RWPE1 (cell line): ENCODE data around the gene HOMER1.

Experiments
- CTCF ChIA-PET: fragments of 350-600 bp; sonication (Branson Sonifier 250); formaldehyde crosslinking; extraction: SDS; loops from one replicate; lab custom pipeline; 2021; lab: Yijun Ruan, JAX
- POLR2A ChIA-PET: fragments of 400-600 bp; formaldehyde crosslinking; extraction: SDS; loops from one replicate; lab custom pipeline; 2020; ENCODE audit warnings: antibody characterized with exemption; ENCODE audit not compliant: low non-redundant PET; lab: Yijun Ruan, JAX
- DNase-seq: peaks from one replicate; pipeline ENCODE4 v3.0.0; 2012; ENCODE audit warnings: low spot score
- H3K27ac ChIP-seq: fragments of 450-650 bp; 2 replicates; pipeline ENCODE4 v1.5.1; 2017
- TF ChIP-seq, protein P1 (sequence below): fragments of 450-650 bp; conservative IDR thresholded peaks from 2 replicates; pipeline ENCODE4 v1.5.1; 2017; ENCODE audit warnings: low read depth, mild to moderate bottlenecking

Gene HOMER1

DNA sequence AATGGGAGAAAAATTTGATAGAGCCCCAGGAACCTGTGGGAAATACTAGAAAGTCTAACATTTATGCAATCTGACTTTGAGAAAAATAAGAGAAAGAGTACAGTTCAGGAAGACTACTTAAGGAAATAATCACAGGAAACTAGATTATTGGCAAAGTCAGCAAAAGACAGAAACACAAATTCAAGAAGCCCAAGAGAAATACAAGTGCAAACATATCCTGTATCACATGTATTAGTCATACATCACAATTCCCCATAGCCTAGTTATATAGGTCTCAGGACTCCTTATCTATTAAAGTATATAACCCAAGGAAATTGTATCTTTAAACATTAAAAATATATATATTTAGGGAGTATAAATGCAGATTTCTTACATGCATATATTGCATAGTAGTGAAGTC lies 100.8 kb downstream of the HOMER1 start:
- ChIA-PET CTCF (no interaction called here), POLR2A (no interaction called here)
- peak; percentile 11 for DNase-seq
- no peak overlapping the region for H3K27ac ChIP-seq
- TF ChIP-seq, protein P1, sequence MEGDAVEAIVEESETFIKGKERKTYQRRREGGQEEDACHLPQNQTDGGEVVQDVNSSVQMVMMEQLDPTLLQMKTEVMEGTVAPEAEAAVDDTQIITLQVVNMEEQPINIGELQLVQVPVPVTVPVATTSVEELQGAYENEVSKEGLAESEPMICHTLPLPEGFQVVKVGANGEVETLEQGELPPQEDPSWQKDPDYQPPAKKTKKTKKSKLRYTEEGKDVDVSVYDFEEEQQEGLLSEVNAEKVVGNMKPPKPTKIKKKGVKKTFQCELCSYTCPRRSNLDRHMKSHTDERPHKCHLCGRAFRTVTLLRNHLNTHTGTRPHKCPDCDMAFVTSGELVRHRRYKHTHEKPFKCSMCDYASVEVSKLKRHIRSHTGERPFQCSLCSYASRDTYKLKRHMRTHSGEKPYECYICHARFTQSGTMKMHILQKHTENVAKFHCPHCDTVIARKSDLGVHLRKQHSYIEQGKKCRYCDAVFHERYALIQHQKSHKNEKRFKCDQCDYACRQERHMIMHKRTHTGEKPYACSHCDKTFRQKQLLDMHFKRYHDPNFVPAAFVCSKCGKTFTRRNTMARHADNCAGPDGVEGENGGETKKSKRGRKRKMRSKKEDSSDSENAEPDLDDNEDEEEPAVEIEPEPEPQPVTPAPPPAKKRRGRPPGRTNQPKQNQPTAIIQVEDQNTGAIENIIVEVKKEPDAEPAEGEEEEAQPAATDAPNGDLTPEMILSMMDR, result no peak

DNA sequence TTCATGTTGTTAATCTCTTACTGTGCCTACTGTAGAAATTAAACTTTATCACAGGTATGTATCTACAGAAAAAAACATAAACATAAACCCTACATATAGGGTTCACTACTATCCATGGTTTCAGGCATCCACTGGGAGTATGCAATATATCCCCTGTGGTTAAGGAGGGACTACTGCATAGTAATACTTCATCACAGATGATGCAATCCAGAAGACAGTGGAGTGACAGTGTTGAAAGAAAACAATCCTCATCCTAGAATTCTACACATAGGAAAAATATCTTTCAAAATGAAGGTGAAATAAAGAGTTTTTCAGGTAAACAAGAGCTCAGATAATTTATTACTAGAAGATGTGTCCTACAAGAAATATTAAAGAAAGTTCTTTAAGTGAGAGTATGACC lies 105.9 kb downstream of the HOMER1 start:
- POLR2A ChIA-PET, result no interaction called here
- DNase-seq, result no peak
- no peak overlapping the region for H3K27ac ChIP-seq
- CTCF ChIA-PET, result no interaction called here
- TF ChIP-seq, protein P1, result no peak

DNA sequence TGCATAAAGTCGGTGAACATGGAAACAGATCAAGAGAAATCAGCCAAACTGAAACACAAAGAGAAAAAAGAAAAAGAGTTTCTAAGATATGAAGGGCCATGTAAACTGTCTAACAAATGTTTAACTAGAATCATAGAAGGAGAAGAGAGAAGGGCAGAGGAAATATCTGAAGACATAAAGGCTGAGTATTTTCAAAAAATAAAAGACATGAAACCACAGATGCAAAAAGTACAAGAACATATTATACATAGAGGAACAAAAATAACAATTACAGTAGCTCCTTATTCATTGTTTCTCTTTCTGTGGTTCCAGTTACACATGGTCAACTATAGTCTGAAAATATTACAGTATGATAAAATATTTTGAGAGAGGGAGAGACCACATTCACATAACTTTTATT lies 106.3 kb downstream of the HOMER1 start:
- H3K27ac ChIP-seq, result no peak overlapping the region
- no peak for DNase-seq
- CTCF ChIA-PET, result no interaction called here
- POLR2A ChIA-PET, result no interaction called here
- TF ChIP-seq, protein P1, result no peak

DNA sequence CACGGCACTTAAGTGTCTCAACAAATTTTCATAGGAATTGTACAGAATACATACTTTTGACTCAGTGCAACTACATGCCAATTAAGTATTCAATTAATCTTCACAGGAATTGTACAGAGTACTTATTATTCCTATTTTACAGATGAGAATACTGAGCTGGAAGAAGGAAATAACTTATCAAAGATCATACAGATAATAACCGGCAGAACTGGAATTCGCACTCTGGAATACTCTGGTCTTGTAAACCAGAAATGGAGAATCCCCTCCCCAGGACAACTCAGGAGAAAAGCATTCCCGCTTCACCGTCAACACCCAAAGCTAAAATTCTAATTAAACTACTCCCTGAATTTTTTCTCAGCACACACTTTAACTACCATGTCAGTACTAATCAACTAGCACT lies 112.7 kb downstream of the HOMER1 start:
- no peak overlapping the region for H3K27ac ChIP-seq
- ChIA-PET CTCF (interaction anchor here (0.7 kb wide), 1 partner anchor 37 kb away, joined by 3 read pairs; no protein-coding TSS in a partner anchor), POLR2A (interaction anchor here (0.7 kb wide), 1 partner anchor 1781 kb away, joined by 8 read pairs; no protein-coding TSS in a partner anchor)
- DNase-seq, result no peak
- TF ChIP-seq, protein P1, result no peak

DNA sequence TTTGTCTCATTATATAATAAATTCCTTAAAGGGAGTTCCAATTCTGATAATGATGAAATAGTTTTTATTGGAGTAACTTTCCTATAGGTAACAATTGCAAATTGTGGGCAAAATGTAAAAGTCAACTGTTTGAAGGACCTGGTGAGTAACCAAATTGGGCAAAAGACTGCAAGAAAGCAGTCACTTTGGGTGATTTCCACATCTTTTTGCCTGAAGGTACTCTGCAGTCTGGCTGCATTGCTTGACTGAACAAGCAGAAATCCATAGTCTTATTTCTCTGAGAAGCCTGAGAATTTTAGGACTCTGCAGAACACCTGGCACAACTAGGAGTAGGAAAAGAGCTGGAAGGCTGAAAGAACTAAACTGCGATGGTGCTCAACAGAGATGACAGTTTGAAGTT lies 114.9 kb downstream of the HOMER1 start:
- TF ChIP-seq, protein P1, result no peak
- ChIA-PET POLR2A (no interaction called here), CTCF (interaction anchor here (0.7 kb wide), 1 partner anchor 1086 kb away, joined by 3 read pairs; no protein-coding TSS in a partner anchor)
- DNase-seq, result no peak
- no peak overlapping the region for H3K27ac ChIP-seq

DNA sequence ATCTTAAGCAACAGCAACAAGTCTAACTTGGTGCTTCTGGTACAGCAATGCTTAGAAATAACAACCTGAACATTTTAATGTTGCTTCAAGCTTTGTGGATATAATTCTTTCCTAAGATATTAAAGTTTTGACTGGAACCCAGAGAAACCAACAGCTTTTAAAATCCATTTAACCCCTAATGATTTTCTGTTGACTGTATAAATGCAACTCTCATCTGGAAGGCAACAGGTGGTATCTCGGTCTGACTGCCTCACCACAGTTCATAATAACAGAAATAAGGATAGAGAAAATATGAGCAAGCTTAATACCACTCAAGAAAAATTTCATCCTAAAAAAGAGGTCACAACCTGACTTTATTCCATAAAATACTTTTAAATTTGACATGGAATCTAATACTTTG lies 116.9 kb downstream of the HOMER1 start:
- no peak overlapping the region for H3K27ac ChIP-seq
- TF ChIP-seq, protein P1, result no peak
- ChIA-PET POLR2A (no interaction called here), CTCF (interaction anchor here (0.6 kb wide), 1 partner anchor 79 kb away, joined by 4 read pairs; no protein-coding TSS in a partner anchor)
- no peak for DNase-seq
